NCI-H524 treated with DMSO at 0.1 percent for 48 hours (cell line): Measurements from ENCODE around the gene KCNJ11.
A peak's percentile ranks its signal among the peaks of the same experiment; 100 is the strongest.

Experiments used
- DNase-seq: peaks from one replicate; lab custom pipeline; 2025; lab: John Stamatoyannopoulos, UW

Gene KCNJ11

DNA sequence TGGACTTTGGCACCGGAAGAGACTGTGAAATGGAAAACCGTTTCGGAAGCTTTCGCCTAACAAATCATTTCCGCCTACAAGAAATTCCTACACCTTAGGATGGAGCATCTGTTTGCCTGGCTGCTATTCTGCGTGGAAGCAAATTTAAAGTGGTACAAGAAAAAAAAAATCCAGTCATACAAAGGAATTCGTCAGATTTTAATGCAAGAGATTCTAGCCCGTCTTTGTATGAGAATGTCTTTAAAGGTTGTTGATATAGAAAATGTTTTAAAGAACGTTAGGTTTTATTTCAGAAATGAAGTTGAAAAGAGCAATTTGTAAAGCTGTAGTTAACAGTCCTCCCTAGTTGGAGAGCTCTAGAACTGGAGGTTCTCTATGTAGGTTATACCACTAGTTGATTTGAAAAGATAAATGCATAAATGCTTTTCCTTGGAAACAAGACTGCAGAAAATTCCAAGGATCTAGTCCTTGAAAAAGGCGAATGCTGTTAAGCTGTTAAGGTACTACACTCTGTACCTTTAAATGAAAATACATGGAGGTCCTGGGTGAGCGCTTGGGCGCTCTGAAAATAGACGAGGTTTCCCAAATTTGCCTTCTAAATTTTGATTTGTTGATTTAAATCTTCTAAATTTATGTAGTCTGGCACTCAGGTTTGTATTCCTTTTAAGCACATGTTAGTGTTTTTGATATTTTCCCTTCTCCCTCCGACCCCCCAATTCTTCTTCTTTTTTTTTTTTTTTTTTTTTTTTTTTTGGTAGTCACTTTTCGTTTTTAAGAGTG lies 34.4 kb downstream of the KCNJ11 start:
- DNase-seq: no peak

GRCh38 chr11:17352950-17353820 lies 35.3 kb downstream of the KCNJ11 start:
- peak; percentile 40 for DNase-seq

DNA sequence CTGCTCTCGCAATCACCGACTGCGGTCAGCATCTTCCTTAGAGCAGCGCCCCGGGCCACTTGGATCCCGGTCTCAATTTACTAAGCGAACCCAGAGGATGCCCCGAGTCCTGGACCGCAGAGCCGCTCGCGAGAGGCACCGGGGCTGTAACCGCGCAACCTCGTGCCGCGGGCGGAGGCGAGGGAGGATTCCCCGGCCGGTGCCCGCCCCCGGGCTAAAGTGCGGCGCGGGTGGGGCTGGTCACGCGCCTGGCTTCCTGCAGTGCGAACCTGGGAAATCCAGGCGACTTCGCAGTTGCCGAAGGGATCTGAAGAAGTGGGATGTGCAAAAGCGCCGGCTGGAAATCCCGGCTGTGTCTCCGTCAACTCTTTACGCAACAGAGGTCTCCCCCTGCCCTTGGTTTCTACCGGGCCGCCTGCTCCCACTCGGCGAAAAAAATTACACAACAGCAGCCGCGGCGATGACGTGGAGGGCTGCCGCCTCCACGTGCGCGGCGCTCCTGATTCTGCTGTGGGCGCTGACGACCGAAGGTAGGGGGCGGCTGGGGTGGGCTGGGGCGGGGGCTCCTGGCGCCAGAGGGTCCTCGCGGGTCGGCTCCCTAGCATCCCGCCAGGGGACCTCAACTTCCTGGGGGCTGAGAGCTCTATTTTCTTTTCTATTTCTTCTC lies 36.8 kb downstream of the KCNJ11 start, which contains the start of gene NCR3LG1:
Gene NCR3LG1 (plus strand): TSS at position 291 of the 667 bp plus-strand sequence. CDS start 170 bp downstream, at position 461.
- no peak for DNase-seq

GRCh38 chr11:17351172-17351509 lies 37.3 kb downstream of the KCNJ11 start:
- no peak for DNase-seq

- DNase-seq: no peak
Measured at GRCh38 chr11:17350455-17351171, 37.8 kb downstream of the KCNJ11 start.

DNA sequence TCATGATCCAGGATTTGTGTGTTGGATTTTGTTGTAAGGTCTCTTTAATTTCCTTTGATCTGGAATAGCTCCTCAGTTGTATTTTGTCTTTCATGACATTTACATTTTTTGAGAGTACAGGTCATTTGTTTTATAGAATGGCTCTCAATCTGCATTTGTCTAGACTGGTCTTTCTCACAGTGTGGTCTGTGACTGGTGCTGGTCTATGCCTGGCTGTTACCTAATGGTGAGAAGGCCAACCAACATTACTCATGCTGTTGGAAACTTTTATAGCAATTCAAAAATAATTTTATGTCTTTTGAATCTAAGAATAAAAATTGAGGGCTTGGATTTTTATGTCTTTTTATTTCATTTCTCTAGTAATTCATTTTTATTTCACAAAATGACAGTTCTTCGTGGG lies 40.8 kb downstream of the KCNJ11 start:
- DNase-seq: no peak

DNA sequence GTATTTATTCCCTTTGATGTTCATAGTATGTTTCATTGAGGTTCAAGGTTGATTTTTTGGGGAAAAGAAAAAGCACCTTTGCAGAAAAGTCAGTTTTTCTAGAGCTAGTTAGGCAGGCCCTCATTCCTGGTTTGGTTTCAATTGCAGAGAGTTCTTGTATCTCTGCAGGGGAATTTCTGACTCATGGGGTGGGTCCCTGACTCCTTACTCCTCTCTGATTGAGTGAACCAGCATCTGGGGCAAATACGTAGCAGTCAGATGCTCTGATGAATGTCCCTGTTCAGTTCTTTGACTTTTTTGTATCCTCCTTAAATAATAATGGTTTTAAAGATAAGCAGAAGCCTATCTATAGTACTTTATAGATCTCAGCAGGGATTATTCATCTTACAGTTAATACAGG lies 44.6 kb downstream of the KCNJ11 start:
- no peak for DNase-seq

GRCh38 chr11:17343257-17343656 lies 45.2 kb downstream of the KCNJ11 start:
- no peak for DNase-seq
